ENCODE data around the gene PSMB10.

DNA sequence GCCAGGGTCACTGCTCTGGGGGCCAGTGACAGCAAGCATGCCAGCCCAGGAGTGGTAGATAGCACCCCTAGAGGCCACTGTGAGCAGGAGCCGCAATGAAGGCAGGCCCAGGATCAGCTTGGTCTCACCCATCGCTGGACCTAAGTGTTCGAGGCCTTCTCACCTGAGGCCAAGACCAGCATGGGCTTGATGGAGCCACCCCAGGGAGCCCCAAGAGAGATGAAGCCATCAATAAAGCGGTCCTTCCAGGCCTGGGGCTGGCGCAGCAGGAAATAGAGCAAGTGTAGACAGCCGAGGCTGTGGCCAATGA, 5.5 kb upstream of the PSMB10 start:
- TF ChIP-seq, protein P1, sequence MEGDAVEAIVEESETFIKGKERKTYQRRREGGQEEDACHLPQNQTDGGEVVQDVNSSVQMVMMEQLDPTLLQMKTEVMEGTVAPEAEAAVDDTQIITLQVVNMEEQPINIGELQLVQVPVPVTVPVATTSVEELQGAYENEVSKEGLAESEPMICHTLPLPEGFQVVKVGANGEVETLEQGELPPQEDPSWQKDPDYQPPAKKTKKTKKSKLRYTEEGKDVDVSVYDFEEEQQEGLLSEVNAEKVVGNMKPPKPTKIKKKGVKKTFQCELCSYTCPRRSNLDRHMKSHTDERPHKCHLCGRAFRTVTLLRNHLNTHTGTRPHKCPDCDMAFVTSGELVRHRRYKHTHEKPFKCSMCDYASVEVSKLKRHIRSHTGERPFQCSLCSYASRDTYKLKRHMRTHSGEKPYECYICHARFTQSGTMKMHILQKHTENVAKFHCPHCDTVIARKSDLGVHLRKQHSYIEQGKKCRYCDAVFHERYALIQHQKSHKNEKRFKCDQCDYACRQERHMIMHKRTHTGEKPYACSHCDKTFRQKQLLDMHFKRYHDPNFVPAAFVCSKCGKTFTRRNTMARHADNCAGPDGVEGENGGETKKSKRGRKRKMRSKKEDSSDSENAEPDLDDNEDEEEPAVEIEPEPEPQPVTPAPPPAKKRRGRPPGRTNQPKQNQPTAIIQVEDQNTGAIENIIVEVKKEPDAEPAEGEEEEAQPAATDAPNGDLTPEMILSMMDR (IDR thresholded peaks at IDR 0.05) = peak; percentile 76
- no peak for TF ChIP-seq EZH2 (IDR thresholded peaks at IDR 0.05)
- TF ChIP-seq EZH2phosphoT487 (IDR thresholded peaks at IDR 0.05) = no peak
